GM12873 (cell line): ENCODE results near the gene CDKN3.

ENCODE experiments used
- CTCF ChIP-seq: IDR thresholded peaks from 2 replicates; pipeline ENCODE4 v1.5.1; 2012; ENCODE audit warnings: low read depth, mild to moderate bottlenecking, moderate library complexity, low read length, control low read depth; ENCODE audit not compliant: insufficient read depth; ENCODE audit errors: missing control alignments

CDKN3 gene, protein sequence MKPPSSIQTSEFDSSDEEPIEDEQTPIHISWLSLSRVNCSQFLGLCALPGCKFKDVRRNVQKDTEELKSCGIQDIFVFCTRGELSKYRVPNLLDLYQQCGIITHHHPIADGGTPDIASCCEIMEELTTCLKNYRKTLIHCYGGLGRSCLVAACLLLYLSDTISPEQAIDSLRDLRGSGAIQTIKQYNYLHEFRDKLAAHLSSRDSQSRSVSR

GRCh38 chr14:54396493-54397335, at the start of gene CDKN3:
TSS of gene CDKN3 (plus strand) at chr14:54397007. CDS start at chr14:54397069, 62 bp downstream.
- peak; percentile 25 for TF ChIP-seq CTCF

GRCh38 chr14:54347044-54347443, 49.8 kb upstream of the CDKN3 start:
- no peak for TF ChIP-seq CTCF

DNA sequence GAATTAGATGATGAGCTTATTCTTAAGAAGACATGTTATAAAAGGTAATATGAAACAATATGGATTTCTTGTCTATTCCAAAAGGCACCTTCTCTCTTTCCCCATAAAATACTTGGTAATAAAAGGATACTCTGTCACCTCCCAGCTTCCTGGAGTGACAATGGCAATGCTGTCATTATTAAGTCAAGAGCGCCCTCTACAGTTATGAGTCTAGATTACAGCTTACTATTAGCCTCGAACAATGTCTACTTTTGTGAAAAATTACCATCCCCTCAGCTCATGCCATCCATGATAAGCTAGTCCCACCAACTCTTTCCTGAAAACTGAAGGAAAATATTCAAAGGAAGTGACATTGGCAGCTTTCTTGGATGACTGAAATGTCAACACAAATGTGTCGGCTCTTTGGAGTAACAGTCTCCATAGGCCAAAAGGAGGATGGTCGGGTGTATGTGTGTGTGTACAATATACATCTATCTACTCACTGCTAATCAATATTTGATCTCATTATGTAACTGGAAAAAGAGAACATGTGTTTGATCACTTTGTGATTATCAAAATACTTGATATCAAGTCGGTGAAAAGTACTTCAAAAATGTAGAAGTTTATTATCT, 48.7 kb upstream of the CDKN3 start:
- TF ChIP-seq CTCF: peak; percentile 72

GRCh38 chr14:54348923-54349620, 47.7 kb upstream of the CDKN3 start:
- TF ChIP-seq CTCF: no peak

DNA sequence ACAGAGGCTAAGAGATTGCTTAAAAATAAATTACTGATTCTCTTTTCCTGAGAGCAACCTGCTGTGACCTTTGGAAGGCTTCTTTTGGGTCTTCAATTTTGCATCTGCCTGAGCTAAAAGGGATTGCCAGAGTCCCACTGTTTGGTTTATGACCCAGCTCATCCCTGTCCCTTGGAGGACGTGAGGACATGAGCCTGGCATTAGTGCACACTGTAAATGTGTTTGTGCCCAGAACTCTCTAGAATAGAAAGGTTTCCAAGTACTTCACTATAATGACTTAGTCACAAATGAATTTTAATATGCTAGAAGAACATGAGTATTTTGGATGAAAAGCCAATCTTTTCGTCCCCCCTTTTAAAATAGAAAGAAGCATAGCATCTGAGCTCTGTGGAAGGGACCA, 47.1 kb upstream of the CDKN3 start:
- no peak for TF ChIP-seq CTCF

DNA sequence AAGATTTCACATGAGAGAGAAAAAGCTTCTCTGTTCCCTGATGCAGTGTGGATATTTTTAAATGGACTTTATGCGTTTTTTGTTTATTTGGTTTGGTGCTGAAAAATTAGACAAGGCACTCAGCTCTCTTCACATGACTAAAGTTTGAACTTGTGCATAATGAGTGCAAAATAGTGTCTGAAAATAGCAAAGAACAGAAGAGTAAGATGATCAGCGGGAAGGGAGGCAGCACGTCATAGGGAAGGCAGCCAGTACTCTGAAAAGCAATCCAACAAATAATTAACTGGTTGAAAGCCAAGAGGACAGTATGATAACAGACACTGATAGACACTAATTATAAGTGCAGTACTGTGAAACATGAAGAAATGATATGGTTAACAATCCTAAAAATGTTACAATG, 46.6 kb upstream of the CDKN3 start:
- TF ChIP-seq CTCF: no peak

DNA sequence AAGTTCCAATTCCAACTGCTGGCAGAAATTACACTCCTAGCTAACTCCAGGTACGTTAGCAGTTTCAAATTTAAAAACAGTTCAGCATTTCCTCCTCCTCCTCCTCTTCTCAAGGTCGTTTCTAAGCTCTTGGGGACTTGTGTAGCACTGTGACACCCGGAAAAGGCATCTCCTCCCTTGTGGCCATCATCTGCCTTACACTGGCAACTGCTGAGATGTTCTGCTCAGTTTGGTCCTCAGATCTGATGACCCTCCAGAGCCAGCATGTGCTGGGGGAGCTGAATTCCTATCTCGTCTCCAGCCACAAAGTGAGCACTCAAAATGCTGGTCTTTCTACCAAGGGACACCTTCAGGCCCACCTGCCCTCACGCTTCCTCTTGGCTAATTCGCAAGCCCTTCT, 43.5 kb upstream of the CDKN3 start:
- no peak for TF ChIP-seq CTCF
